Stimulated activated CD4-positive, alpha-beta T cell treated with anti-CD3 and anti-CD28 coated beads, Interleukin-2, amount 100 ng/mL, for 4 hours (primary cell): Measurements from ENCODE around the gene GEMIN7.

ENCODE experiments used
- DNase-seq: peaks from one replicate; pipeline ENCODE4 v3.0.0-alpha.2; 2020; ENCODE audit warnings: low read depth

Gene GEMIN7

GRCh38 chr19:45090034-45090433 is 11.0 kb downstream of the GEMIN7 start:
- no peak for DNase-seq

GRCh38 chr19:45090606-45091005 is 11.5 kb downstream of the GEMIN7 start:
- DNase-seq, result no peak

- DNase-seq, result peak; percentile 92
These were observed 12.2 kb downstream of the GEMIN7 start for GRCh38 chr19:45091031-45091923.

GRCh38 chr19:45092747-45093678 is 14.0 kb downstream of the GEMIN7 start, which contains the start of gene PPP1R37:
PPP1R37 (plus strand) TSS chr19:45093179; CDS start chr19:45093326, 147 bp downstream.
- peak; percentile 89 for DNase-seq

GRCh38 chr19:45094137-45094536 is 15.1 kb downstream of the GEMIN7 start:
- DNase-seq, result no peak

- no peak for DNase-seq
These were observed 15.6 kb downstream of the GEMIN7 start for GRCh38 chr19:45094707-45095106.

GRCh38 chr19:45095496-45096413 is 16.7 kb downstream of the GEMIN7 start:
- DNase-seq, result no peak

- no peak for DNase-seq
These were observed 17.6 kb downstream of the GEMIN7 start for GRCh38 chr19:45096700-45097099.

GRCh38 chr19:45097450-45097775 is 18.4 kb downstream of the GEMIN7 start:
- DNase-seq, result no peak

GRCh38 chr19:45097776-45098520 is 18.9 kb downstream of the GEMIN7 start:
- DNase-seq, result no peak

GRCh38 chr19:45098521-45099466 is 19.7 kb downstream of the GEMIN7 start:
- DNase-seq, result no peak

GRCh38 chr19:45099467-45100191 is 20.6 kb downstream of the GEMIN7 start:
- DNase-seq, result no peak

GRCh38 chr19:45100201-45100600 is 21.1 kb downstream of the GEMIN7 start:
- no peak for DNase-seq

GRCh38 chr19:45100846-45101252 is 21.8 kb downstream of the GEMIN7 start:
- DNase-seq, result no peak

- no peak for DNase-seq
These were observed 22.7 kb downstream of the GEMIN7 start for GRCh38 chr19:45101806-45102205.

- DNase-seq, result no peak
These were observed 23.4 kb downstream of the GEMIN7 start for GRCh38 chr19:45102481-45102880.

- DNase-seq, result no peak
These were observed 24.1 kb downstream of the GEMIN7 start for GRCh38 chr19:45103156-45103507.

GRCh38 chr19:45103508-45104319 is 24.7 kb downstream of the GEMIN7 start:
- no peak for DNase-seq
